GM19043 (cell line): ENCODE results near the gene PDX1.
"Not testable (repeated sequence)": the region's sequence is repeated elsewhere in the genome, so short reads cannot be mapped to it uniquely, and the experiment has no call there.

Experiments
- ATAC-seq: cut with Tn5 transposase; IDR thresholded peaks from one replicate; pipeline ENCODE4 v1.9.1; 2021; ENCODE audit warnings: low read depth; ENCODE audit not compliant: unreplicated experiment

PDX1 gene

DNA sequence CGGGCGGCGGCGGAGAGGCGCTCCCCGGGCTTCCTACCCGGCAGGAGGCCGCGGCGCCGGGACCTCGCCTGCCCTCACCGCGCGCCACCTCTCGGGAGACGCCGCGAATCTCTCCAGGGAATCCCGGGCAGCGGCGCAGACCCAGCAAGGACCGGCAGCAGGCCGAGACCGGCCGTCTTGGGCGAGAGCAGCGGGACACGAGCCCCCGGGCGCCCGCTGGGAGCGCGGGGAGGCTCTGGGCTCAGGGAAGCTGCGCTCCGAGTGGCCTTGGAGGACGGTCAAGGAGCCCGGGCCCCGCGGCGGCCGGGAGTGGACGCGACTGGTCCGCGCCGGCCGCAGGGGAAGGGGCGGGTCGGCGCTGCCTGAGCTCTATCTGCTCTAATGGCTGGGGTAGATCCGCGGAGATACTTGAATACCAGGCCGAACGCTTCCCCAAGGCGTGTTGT lies 34.6 kb downstream of the PDX1 start:
- no peak for ATAC-seq

DNA sequence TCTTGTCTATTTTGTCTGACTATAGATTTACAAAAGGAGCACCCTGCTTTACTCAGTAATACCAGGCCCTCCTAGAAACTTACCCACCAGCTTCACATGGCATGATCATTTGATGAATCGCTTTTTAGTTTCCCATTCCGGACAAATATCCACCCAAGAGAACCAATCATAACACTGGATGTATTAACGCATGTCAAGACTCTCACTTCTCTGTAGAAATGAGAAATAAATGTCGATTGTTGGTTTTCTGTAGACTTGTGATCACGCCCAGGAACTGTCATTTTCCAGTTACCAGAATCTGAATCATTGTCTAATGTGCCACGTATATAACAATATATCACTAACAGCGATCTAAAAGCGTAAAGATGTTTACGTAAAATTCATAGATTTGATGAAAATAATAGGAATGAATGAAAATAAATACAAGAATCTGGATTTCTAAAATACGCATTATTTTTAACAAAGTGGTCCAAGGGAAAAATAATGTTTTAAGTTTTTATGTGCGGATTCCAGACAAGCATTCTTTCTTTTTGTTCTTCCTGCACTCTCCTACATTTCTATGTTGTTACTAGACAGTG lies 35.3 kb downstream of the PDX1 start:
- ATAC-seq: no peak

- ATAC-seq: no peak
These were observed 36.9 kb downstream of the PDX1 start for GRCh38 chr13:27956576-27957300.

DNA sequence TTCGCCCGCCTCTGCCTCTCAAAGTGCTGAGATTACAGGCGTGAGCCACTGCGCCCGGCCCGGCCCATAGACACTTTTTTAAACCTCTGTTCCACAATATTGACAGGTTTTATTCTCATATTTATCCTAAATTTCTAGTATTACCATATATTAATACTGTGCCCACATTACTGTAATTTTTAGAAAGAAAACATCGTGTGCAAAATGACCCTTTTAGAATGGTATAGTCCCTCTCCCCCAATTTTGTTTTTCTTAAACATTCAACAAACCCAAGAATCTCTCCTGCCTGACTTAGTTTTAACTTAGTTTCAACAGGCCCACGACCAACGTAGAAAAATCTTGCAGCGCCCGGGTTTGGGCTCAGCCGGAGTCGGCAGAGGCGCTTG lies 40.2 kb downstream of the PDX1 start:
- ATAC-seq: no peak

GRCh38 chr13:27960362-27961226 lies 40.8 kb downstream of the PDX1 start:
- no peak for ATAC-seq

DNA sequence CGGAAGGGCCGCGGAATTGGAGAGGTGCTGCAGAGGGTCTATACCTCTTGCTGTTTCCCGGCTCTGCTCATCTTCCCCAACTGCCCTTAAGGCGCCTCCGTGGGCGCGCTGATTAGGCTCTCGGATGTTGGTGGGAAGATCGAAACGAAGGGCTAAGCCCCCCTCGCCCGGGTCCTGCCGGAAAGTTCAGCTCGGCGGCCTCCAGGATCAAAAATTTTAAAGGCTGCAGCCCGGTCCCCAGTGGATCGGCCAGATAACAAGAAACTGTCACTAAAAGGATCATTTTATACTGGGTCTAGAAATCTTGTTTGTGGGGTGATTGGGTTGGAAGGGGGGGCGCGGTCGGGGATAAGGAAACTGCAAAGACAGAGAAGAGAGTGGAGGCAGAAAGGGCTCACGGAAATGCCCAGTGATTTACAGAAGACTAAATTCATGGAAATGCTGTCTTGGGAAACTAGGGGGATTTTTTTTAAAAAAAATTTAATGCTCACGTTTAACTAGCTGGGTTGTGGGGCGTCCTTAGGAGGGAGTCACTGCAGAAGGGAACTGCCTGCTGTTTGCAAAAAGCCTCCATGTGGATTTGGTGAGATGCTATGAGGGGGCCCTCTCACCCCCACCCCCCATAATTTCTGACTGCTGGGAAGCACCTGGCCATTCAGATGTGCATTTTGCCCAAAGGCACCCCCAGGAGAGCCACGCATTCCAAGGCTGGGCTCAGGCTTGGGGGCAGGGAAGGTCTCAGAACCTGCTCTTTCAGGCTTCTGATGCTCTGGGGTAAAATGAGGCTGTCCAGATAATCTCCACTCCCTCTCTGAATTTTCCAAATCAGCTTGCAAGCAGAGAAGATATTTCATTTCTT lies 41.7 kb downstream of the PDX1 start:
- no peak for ATAC-seq

DNA sequence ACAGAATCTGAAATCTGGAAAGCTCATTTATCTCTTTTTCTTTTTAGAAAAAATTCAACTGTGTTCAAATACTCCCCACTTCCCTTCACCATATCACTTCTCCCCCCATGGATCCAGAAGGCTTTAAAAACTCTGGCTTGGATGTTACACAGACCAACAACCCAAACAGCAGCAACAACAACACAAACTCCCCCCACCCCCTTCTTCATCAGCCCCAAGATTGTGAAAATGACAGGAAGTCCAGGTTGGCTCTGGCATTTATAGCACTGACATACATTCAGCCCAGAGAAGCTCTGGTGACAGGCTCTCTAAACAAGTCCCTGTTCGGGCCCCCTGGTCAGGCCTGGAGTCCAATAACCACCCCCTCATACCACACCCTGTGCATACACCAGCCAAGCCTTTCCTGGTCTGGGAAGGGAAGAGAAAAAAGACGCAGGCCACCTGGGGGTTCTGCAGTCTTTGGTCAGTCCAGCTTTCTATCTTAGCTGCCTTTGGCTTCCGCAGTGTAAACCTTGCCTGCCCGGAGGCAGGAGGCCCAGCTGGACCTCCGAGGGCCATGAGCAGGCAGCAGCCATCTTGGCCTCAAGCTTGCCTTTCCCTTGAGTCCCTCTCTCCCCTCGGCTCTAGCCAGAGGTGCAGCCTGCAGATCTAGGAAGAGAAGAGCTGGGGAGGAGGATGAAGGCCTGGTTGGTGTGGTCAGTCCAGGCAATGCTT lies 42.5 kb downstream of the PDX1 start:
- no peak for ATAC-seq

GRCh38 chr13:27962982-27963381 lies 43.2 kb downstream of the PDX1 start:
- no peak for ATAC-seq

DNA sequence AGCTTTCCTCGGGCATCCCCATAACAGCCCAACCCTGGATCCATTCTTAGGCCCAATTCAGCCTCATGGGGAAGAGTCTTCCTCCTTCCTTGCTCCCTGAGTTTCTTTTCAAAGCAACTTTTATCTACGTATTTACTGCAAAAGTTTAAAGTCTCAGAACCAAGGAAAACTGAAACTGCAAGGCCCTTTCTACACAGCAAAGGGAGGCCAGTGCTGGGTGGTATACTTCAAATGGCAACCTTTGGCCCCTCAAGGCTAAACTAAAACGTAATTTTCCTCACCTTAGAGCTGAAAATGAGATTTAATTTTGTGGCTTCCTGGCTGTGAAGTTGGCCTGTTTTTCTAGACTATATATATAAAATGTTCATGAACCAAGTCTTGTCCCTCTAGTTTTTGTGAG lies 43.7 kb downstream of the PDX1 start:
- ATAC-seq: no peak

GRCh38 chr13:27964206-27964605 lies 44.4 kb downstream of the PDX1 start:
- ATAC-seq: not testable (repeated sequence)

DNA sequence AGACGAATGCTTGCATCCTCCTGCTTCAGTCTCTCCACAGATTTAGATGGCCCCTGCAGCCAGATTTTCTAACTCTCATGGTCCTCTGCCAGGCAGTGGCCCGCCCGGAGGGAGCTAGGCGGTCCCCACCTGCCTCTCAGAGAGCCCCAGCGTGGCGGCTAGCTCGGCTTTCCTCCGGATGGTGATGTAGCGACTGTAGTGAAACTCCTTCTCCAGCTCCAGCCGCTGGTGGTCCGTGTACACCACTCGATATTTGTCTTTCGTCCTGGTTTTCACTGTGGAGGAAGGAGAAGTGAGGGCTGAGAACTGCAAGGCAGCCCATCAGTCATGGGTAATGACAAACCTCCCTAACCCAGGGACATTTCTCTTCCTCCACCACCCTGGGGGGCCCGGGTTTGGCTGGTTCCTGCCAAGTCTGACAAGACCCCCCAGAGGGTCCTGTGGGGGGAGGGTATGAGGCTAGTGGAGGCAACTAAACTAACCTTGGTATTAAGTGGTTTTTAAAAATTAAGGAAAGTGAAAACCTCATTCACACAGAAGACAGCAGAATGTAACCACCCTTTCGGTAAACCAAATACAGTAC lies 45.0 kb downstream of the PDX1 start:
- no peak for ATAC-seq

DNA sequence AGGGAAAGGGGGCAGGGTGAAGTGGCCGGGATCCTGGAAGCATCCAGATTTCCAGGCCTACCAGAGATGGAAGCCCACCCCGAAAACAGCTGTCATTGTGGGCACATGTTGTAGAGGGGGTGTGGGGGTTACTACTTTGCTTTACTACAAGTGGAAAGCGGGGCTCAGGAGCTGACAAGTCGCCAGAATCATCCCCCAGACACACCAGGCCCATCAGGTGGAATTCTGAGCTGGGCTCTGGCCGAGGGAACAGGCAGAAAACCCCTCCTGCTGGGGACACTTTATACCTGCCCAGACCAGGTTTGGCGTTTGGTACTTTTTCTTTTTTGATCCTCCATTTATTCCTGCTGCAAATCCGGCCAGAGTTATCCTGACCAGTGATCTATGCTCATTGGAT lies 45.5 kb downstream of the PDX1 start:
- ATAC-seq: no peak

DNA sequence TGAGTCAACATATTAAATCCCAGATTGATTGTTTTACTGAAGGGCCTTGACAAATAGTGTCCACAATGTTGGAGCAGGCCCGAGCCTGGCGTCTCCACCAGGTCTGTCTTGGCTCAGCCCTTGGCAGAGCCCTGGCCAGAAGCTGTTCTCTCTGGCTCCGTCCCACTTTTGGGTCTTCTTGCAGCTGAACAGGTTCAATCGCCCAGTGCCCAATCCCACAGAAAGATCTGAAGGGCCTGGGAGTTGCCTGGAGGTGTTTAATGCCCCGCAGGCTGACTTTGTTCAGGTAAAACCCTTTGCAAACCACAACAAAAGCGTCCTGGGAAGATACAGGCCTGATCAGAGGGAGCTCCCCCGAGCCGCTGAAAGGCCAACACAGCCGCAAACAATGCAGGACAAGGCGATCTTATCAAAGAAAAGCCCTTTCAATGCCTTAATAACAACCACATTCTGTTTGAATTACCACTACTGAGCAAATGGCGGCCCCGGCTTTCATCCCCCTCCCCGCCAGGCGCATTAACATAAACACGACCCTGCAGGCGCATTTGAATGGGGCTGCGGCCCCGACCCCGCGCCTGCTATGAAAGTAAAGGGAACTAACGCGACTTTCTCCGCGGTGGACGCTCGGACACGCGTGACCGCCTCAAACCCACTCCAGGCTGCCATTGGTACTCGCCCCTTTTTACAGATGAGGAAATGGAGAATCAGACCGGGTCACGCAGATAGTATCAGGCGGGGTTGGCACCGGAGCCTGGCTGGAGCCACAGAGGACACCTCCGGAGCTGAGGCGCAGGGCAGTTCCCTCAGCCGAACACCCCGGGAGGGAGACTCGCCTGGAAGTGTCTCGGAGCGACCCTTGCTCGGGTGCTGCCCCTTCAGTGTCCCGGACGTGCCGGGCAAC lies 46.2 kb downstream of the PDX1 start:
- ATAC-seq: no peak

- ATAC-seq: no peak
These were observed 46.9 kb downstream of the PDX1 start for GRCh38 chr13:27966641-27967202.

GRCh38 chr13:27967203-27967735 lies 47.5 kb downstream of the PDX1 start:
- ATAC-seq: no peak

DNA sequence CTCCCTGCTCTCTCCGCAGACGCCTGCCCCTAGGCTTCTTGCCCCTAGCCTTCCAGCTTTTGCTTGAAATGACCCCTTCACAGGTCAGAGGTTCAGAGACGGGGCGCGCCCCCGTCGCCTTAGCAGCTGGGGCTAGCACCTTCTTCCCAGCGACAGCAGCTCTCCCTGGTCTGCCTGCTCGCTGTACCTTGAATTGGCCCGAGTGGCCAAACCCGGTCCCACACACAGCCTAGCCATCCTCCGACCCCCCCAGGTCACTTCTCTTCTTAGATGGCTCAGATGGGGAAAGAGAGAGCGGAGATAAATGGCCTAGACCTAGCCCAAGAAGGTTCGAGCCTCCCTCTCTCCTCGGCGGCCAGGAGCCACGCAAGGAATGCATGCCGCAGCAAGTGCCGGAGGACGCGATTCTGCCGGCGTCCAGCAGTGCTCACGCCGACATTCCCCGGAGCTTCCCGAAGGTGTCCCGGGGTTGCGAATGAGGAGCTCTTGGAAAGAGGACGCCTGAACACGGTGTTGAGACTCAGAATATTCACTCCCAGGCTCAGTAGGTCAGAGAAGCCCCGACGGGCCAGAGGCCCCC lies 48.0 kb downstream of the PDX1 start:
- no peak for ATAC-seq

DNA sequence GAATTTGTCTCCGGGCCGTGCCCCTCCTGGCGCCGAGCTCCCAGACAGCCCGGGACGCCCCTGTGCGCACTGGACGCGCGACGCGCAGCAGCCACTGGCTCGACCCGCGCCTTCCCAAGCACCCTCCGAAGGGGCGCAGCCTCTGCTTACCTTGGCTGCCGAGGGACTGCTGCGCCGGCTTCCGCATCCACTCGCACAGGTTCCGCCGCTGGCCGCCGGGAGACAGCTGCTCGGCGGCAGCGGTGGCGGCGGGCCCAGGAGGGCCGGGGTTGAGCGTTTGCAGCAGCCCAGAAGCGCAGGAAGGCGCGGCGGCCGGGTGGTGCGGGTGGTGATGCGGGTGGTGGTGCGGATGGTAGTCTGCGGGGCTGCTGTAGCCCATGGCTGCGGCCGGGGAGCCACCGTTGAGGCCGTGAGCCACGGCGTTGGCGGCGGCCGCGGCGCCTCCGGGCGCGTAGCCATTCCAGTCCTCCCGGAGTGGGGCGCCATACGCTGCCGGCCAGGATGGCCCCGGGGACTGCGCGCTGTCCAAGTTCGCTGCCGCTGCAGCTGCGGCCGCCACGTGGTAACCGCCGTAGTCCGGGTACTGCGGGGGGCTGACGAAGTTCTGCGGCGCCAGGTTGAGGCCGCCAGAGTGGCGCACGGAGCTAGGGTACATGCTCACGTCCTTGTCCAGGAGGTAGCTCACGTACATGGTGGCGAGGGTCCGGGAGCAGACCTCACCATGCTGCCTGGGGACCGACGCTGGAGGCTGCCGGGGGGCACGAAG lies 48.7 kb downstream of the PDX1 start:
- no peak for ATAC-seq
